DND-41 (cell line): Measurements from ENCODE around the gene C19orf73.

Source experiments
- CTCF ChIP-seq: IDR thresholded peaks from 2 replicates; pipeline ENCODE4 v1.5.1; 2012; ENCODE audit warnings: borderline replicate concordance, low read length, moderate library complexity, mild to moderate bottlenecking; ENCODE audit not compliant: poor library complexity, severe bottlenecking; ENCODE audit errors: extremely low read depth
- EZH2 ChIP-seq: IDR thresholded peaks from 3 replicates; pipeline ENCODE4 v1.6.1; 2012; ENCODE audit warnings: borderline replicate concordance, low read depth, mild to moderate bottlenecking, moderate library complexity, low read length, inconsistent platforms; ENCODE audit not compliant: severe bottlenecking

- no peak for TF ChIP-seq CTCF
- TF ChIP-seq EZH2, result no peak
These were observed 32.6 kb downstream of the C19orf73 start for GRCh38 chr19:49086296-49086695.
